NCI-H526 (cell line): ENCODE data around the gene BCORL1.

Experiments used
- DNase-seq, 2 experiments: peaks; one replicate each; lab custom pipeline; 2025; lab: John Stamatoyannopoulos, UW

Gene BCORL1

DNA sequence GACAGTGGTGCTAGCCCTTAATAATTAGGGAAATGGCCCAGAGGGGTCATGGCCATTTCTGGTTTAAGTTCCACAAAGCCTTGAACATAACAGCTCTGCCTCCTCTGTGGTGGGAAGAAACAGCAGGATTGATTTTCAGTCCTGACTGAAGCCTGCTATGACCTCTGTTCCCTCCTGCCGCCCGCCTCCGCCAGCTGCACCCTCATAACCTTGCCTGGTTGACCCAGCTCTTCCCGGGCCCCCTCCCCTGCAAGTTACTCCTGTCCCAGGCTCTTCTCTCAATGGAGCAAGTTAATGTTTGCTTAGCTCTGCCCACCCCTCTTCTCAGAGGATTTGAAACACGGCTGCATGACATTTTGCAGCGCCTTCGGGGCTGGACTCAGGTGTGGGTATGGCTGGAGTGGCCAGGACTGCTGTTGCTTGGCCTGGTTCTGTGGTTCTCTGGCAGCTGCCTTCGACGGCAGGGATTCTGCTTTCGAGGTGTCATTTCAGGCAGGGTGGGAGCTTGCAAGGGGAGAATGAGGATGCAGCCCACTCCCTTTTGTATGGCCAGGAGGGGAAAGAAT, 27.3 kb downstream of the BCORL1 start:
- no peak for DNase-seq

DNA sequence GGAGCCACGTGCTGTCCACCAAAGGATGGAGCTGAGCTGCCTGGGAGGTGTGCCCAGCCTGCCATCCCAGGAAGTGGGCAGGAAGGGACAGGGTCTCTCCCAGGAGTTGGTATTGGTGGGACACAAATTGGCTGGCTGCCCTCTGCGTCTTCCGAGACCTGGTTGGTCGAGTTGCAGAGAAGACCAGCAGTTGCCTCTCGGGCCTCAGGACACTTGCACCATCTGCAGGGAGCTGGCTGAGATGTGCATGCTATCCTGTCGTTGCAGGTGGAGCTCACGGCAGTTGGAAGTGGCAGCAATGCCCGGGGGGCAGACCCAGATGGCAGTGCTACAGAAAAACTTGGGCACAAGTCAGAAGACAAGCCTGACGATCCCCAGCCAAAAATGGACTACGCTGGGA, 30.2 kb downstream of the BCORL1 start:
- no peak for DNase-seq

- DNase-seq, result no peak
Observed at GRCh38 chrX:130013661-130014060, 31.2 kb downstream of the BCORL1 start.

GRCh38 chrX:130014356-130014755, 31.9 kb downstream of the BCORL1 start:
- no peak for DNase-seq

DNA sequence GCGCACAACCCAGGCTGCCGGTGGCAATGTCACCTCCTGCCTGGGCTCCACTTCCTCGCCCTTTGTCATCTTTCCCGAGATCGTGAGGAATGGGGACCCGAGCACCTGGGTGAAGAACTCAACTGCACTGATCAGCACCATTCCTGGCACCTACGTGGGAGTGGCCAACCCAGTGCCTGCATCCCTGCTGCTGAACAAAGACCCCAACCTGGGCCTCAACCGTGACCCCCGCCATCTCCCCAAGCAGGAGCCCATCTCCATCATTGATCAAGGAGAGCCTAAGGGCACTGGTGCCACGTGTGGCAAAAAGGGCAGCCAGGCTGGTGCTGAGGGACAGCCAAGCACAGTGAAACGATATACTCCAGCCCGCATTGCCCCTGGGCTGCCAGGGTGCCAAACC, 32.3 kb downstream of the BCORL1 start:
- no peak for DNase-seq

- no peak for DNase-seq
Observed at GRCh38 chrX:130015181-130015580, 32.7 kb downstream of the BCORL1 start.

- no peak for DNase-seq
Observed at GRCh38 chrX:130018143-130018542, 35.7 kb downstream of the BCORL1 start.

DNA sequence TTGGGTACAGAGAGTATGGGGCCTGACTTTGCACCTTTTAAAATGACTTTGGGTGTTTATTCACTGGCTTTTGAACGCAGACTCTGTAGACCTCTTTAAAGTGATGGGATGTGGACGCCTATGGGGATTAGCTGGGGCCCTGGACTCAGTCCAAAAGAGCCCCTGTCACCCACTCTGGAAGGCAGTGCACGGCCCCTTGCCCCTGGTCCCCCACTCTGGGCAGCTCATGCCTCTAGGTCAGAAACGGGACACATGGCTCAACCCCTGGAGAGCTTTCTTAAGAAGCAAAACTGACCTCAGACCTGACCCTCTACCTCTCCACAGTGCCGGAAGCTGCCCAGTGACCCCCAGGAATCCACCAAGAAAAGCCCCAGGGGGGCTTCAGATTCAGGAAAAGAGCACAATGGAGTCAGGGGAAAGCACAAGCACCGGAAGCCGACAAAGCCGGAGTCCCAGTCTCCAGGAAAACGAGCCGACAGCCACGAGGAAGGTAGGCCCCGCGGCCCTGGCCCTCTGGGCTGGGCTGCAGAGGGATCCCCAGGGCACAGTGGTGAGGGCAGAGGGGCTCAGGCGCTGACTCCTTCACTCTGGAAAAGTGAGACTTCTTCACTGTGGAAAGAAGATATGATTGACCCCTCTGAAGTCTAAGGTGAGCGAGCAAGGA, 38.4 kb downstream of the BCORL1 start:
- no peak for DNase-seq

- peak; percentile 15 to 60 for DNase-seq
Observed at GRCh38 chrX:130024127-130024526, 41.7 kb downstream of the BCORL1 start.

DNA sequence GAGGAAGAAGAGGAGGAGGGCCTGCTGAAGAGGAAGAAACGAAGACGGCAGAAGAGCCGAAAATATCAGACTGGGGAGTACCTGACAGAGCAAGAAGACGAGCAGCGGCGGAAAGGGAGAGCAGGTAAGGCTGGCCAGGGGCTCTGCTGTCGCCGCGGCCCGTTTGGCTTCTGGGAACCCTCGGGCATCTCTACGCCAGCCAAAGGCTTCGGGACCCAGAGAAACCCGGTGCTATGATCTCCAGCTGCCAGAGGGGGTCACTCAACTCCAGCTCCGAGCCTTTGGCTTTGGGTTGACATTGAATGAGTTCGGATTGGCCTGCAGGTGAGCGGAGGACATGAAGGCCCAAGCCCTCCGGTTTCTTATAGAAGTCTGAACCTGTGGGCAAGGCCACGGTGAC, 42.8 kb downstream of the BCORL1 start:
- peak in 1 of 2 experiments; percentile 17 for DNase-seq

DNA sequence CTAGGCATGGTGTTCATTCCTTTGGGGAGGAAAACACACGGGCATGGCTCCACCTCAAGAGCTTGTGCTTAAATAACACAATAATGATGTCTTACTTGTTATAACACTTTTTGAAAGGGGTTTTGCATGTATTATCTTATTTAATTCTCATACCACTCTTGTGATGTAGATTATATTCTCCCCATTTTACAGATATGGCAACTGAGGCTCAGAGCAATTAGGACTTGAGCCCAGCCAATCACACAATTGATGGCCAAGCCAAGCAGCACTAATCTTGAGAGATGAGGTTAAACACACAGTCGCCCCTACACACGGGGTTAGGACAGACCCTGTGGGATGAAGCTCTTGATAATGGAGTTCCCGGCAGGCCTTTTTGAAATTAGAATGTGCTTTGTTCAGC, 45.1 kb downstream of the BCORL1 start:
- DNase-seq, result no peak

GRCh38 chrX:130028196-130028595, 45.8 kb downstream of the BCORL1 start:
- peak in 1 of 2 experiments; percentile 24 for DNase-seq

- DNase-seq, result no peak
Observed at GRCh38 chrX:130030826-130031225, 48.4 kb downstream of the BCORL1 start.

DNA sequence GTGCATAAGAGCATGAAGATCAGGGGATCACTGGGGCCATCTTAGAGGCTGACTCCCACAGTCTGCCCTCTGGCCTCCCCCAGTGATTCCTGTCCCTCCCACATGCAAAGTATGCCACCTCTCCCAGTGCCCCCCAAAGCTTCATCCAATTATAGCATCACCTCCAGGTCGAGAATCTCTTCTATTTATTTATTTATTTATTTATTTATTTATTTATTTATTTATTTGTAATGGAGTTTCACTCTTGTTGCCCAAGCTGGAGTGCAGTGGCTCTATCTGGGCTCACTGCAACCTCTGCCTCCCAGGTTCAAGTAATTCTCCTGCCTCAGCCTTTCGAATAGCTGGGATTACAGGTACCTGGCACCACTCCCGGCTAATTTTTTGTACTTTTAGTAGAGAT, 50.1 kb downstream of the BCORL1 start:
- no peak for DNase-seq

GRCh38 chrX:130034178-130034577, 51.7 kb downstream of the BCORL1 start:
- no peak for DNase-seq

- no peak for DNase-seq
Observed at GRCh38 chrX:130039847-130040246, 57.4 kb downstream of the BCORL1 start.

GRCh38 chrX:130047416-130047815, 65.0 kb downstream of the BCORL1 start:
- DNase-seq, result no peak

DNA sequence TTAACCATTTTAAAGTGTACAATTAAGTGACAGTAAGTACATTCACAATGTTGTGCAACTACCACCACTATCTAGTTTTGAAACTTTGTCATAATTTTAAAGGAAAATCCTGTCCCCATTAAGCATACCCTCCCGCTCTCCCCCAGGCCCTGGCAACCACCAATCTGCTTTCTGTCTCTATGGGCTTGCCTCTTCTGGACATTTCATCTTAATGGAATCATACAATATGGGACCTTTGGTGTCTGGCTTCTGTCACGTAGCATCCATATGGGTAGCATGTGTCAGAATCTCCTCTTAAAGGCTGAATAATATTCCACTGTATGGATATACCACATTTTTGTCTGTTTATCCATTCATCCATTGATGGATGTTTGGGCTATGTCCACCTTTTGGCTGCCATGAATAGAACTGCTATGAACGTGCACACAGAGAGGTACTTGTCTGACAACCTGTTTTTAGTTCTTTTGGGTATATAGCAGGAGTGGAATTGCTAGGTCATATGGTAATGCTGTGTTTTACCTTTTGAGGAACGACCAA, 66.3 kb downstream of the BCORL1 start:
- no peak for DNase-seq

- DNase-seq, result no peak
Observed at GRCh38 chrX:130049821-130050220, 67.4 kb downstream of the BCORL1 start.

GRCh38 chrX:130051176-130051845, 68.9 kb downstream of the BCORL1 start:
- DNase-seq, result no peak

GRCh38 chrX:130053236-130053635, 70.8 kb downstream of the BCORL1 start:
- DNase-seq, result peak in 1 of 2 experiments; percentile 23

GRCh38 chrX:130055103-130055502, 72.7 kb downstream of the BCORL1 start:
- no peak for DNase-seq

DNA sequence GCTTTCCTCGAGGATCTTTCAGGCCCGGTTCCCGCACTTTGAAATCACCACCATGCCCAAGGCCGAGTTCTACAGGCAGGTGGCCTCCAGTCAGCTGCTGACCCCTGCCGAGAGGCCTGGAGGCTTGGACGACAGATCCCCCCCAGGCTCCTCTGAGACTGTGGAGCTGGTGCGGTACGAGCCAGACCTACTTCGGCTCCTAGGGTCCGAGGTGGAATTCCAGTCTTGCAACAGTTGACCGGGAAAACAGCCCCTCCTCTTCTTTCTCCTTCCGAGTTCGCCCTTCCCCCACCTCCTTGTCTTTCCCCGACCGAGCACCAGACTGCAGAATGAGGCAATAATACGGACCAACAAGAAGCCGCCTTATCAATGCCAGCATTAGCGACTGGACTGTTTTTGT, 73.5 kb downstream of the BCORL1 start:
- no peak for DNase-seq
